HG03039 (cell line): ENCODE data around the gene MLH3.

ENCODE experiments used
- ATAC-seq: cut with Tn5 transposase; IDR thresholded peaks from one replicate; pipeline ENCODE4 v1.9.1; 2021; ENCODE audit warnings: mild to moderate bottlenecking, moderate library complexity; ENCODE audit not compliant: unreplicated experiment

The MLH3 gene

GRCh38 chr14:75050852-75051555, at the start of gene MLH3:
Gene MLH3 (minus strand): TSS chr14:75051467. CDS start chr14:75049655, 1,812 bp downstream.
- peak; percentile 67 for ATAC-seq

GRCh38 chr14:75098682-75099081, 47.4 kb upstream of the MLH3 start:
- no peak for ATAC-seq

GRCh38 chr14:75098212-75098611, 46.9 kb upstream of the MLH3 start:
- no peak for ATAC-seq

- no peak for ATAC-seq
These were observed 45.7 kb upstream of the MLH3 start for GRCh38 chr14:75096959-75097358.

GRCh38 chr14:75095690-75096089, 44.4 kb upstream of the MLH3 start:
- no peak for ATAC-seq

GRCh38 chr14:75094896-75095295, 43.6 kb upstream of the MLH3 start:
- ATAC-seq: no peak

- no peak for ATAC-seq
These were observed 41.4 kb upstream of the MLH3 start for GRCh38 chr14:75092698-75093097.

GRCh38 chr14:75091251-75091650, 40.0 kb upstream of the MLH3 start:
- ATAC-seq: no peak

GRCh38 chr14:75090353-75090752, 39.1 kb upstream of the MLH3 start:
- no peak for ATAC-seq

- no peak for ATAC-seq
These were observed 37.5 kb upstream of the MLH3 start for GRCh38 chr14:75088566-75089373.

GRCh38 chr14:75088153-75088552, 36.9 kb upstream of the MLH3 start:
- no peak for ATAC-seq

- no peak for ATAC-seq
These were observed 33.2 kb upstream of the MLH3 start for GRCh38 chr14:75084513-75084912.

GRCh38 chr14:75083271-75083670, 32.0 kb upstream of the MLH3 start:
- ATAC-seq: no peak

GRCh38 chr14:75081660-75082229, 30.5 kb upstream of the MLH3 start:
- ATAC-seq: no peak

- ATAC-seq: no peak
These were observed 28.3 kb upstream of the MLH3 start for GRCh38 chr14:75079521-75079920.

GRCh38 chr14:75077794-75078193, 26.5 kb upstream of the MLH3 start:
- ATAC-seq: no peak

GRCh38 chr14:75070383-75070782, 19.1 kb upstream of the MLH3 start:
- no peak for ATAC-seq

GRCh38 chr14:75069811-75070145, 18.5 kb upstream of the MLH3 start:
- ATAC-seq: no peak

GRCh38 chr14:75069121-75069810, 18.0 kb upstream of the MLH3 start, which contains the start of gene ZC2HC1C:
Gene ZC2HC1C (plus strand): TSS chr14:75069641. CDS start chr14:75070574, 933 bp downstream.
- peak; percentile 63 for ATAC-seq

- ATAC-seq: no peak
These were observed 17.2 kb upstream of the MLH3 start for GRCh38 chr14:75068294-75069120.
